ENCODE data around the gene EDA. TPM values are rescaled to one million over a fixed set of nuclear protein-coding genes. Genes with fewer than 3 reads are reported as not detected.

The EDA gene
- total RNA-seq, 1 experiment from 2014 or later = 0.98 TPM

DNA sequence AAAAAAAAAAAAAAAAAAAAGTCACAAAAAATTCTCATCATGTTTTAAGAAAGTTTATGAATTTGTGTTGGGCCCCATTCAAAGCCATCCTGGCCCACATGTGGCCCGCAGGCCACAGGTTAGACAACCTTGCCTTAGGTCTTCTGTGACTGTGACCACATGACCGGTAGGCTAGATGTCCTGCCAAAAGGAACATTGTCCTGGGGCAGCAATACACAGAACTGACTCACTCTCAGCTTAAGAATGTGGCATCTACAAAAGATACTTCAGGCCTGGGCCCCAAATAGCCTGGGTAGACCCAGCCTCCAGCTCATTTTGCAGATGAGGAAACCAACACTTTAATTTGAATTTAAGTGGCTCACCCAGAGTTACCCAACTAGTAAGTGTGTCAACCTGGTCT is 423.8 kb downstream of the EDA start:
- intact Hi-C loops (cut with micrococcal nuclease; ENCODE audit: unreplicated experiment) = no loop called here
- Histone ChIP-seq H3K4me1 (no peaks in the 10 kb centered on the region), H3K36me3 (ENCODE audit: control insufficient read depth, insufficient read depth, low read length) (no peaks in the 10 kb centered on the region), H3K4me3 (ENCODE audit: low read depth, low read length) (no peak overlapping the region), H3K27me3 (replicated peaks; ENCODE audit: control insufficient read depth, insufficient read depth, low read length) (no peaks in the 10 kb centered on the region), H3K9me3 (no peaks in the 10 kb centered on the region)
- BruUV-seq (replicated peaks) = no TSS peak
- no peak overlapping the region for H3K27ac Mint-ChIP-seq (ENCODE audit: unreplicated experiment)
- peaks cover 4% of the 10 kb centered on the region for H3K4me1 Mint-ChIP-seq (ENCODE audit: low read depth, unreplicated experiment)
- peaks cover 1% of the 10 kb centered on the region for H3K27me3 Mint-ChIP-seq (ENCODE audit: insufficient read depth, unreplicated experiment)
- ChIA-PET POLR2A (no interaction called here), CTCF (no interaction called here)
- no peak for DNase-seq
- no peaks in the 10 kb centered on the region for H3K9me3 Mint-ChIP-seq (ENCODE audit: unreplicated experiment)
- H3K4me3 Mint-ChIP-seq (ENCODE audit: unreplicated experiment) = no peak overlapping the region
- TF ChIP-seq, protein P1, sequence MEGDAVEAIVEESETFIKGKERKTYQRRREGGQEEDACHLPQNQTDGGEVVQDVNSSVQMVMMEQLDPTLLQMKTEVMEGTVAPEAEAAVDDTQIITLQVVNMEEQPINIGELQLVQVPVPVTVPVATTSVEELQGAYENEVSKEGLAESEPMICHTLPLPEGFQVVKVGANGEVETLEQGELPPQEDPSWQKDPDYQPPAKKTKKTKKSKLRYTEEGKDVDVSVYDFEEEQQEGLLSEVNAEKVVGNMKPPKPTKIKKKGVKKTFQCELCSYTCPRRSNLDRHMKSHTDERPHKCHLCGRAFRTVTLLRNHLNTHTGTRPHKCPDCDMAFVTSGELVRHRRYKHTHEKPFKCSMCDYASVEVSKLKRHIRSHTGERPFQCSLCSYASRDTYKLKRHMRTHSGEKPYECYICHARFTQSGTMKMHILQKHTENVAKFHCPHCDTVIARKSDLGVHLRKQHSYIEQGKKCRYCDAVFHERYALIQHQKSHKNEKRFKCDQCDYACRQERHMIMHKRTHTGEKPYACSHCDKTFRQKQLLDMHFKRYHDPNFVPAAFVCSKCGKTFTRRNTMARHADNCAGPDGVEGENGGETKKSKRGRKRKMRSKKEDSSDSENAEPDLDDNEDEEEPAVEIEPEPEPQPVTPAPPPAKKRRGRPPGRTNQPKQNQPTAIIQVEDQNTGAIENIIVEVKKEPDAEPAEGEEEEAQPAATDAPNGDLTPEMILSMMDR (IDR thresholded peaks at IDR 0.05; ENCODE audit: insufficient read depth in 1 of 2, low read depth in 1 of 2, low read length in 1 of 2, severe bottlenecking in 1 of 2, unreplicated experiment in 1 of 2) = no peak
- H3K36me3 Mint-ChIP-seq (ENCODE audit: insufficient read depth, unreplicated experiment) = no peaks in the 10 kb centered on the region

DNA sequence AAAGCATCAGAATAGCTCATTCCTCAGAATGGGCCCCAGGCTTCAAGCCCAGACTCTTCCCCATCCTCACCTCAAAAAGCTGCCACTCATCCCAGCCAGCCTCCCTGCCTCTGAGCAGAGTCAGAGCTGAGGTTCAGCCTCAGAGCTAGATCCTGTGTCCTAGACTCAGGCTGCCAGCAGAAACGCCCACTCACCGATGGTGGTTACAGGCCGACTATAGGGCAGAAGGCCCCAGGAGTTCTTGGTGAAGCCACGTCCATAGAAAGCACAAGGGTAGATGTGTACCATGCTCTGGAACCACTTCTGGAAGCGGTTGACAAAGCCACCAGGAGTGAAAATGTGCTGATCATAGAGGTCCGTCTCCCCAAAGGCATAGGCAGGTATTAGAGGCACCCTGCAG is 426.1 kb downstream of the EDA start:
- BruUV-seq (replicated peaks) = no TSS peak
- Histone ChIP-seq H3K4me1 (no peaks in the 10 kb centered on the region), H3K4me3 (ENCODE audit: low read depth, low read length) (no peak overlapping the region), H3K27me3 (replicated peaks; ENCODE audit: control insufficient read depth, insufficient read depth, low read length) (no peaks in the 10 kb centered on the region), H3K9me3 (no peaks in the 10 kb centered on the region), H3K36me3 (ENCODE audit: control insufficient read depth, insufficient read depth, low read length) (no peaks in the 10 kb centered on the region)
- POLR2A ChIA-PET = no interaction called here
- peaks cover 5% of the 10 kb centered on the region for H3K27me3 Mint-ChIP-seq (ENCODE audit: insufficient read depth, unreplicated experiment)
- intact Hi-C loops (cut with micrococcal nuclease; ENCODE audit: unreplicated experiment) = no loop called here
- no peaks in the 10 kb centered on the region for H3K36me3 Mint-ChIP-seq (ENCODE audit: insufficient read depth, unreplicated experiment)
- no peak overlapping the region for H3K27ac Mint-ChIP-seq (ENCODE audit: unreplicated experiment)
- H3K9me3 Mint-ChIP-seq (ENCODE audit: unreplicated experiment) = no peaks in the 10 kb centered on the region
- CTCF ChIA-PET = no interaction called here
- TF ChIP-seq, protein P1 (IDR thresholded peaks at IDR 0.05; ENCODE audit: insufficient read depth in 1 of 2, low read depth in 1 of 2, low read length in 1 of 2, severe bottlenecking in 1 of 2, unreplicated experiment in 1 of 2) = no peak
- H3K4me3 Mint-ChIP-seq (ENCODE audit: unreplicated experiment) = no peak overlapping the region
- H3K4me1 Mint-ChIP-seq (ENCODE audit: low read depth, unreplicated experiment) = peaks cover 4% of the 10 kb centered on the region
- DNase-seq = no peak

DNA sequence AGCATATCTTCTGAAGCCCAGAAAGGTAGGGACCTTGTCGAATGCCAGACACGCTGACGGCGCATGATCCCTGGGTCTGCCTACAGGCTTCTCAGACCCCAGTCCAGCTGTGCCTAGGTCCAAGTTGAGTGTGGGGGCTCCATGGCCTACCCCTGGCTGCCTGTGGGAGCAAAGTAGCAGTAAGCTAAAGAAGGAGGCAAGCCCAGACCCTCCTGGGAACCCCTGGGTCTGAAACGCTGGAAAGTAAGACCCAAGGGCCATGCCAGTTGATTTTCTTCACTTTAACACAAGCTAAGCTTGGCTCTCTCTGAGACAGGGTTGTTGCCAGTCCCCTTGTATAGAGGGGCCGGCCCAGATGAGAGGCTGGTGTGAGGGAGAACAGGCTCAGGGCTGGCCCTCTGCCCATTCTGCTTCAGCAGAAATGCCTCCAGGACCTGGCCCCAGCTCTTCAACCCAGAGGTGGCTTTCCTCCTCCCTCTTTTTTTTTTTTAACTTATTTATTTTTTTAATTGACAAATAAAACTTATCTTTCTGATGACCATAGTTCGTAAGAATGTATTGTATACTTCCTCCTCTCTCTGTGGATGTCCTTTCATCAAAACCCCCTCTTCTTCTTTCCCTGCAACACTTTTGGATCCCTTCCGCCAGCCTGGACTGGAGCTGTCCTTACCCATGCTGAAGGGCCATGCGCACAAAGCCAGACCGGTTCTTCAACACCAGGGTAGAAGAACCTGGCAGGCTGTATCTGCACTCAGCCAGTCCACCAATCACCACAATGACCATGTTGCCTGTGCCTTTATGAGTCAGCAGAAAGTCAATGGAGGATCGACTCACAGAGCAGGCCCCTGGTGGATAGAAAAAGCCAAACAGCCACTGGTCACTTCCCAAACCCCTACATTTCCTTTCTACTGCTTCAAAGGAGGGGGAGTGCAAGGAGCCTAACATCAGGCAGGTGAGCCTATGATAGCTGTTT is 426.8 kb downstream of the EDA start:
- Histone ChIP-seq H3K4me3 (ENCODE audit: low read depth, low read length) (no peak overlapping the region), H3K9me3 (no peaks in the 10 kb centered on the region), H3K27me3 (replicated peaks; ENCODE audit: control insufficient read depth, insufficient read depth, low read length) (no peaks in the 10 kb centered on the region), H3K36me3 (ENCODE audit: control insufficient read depth, insufficient read depth, low read length) (no peaks in the 10 kb centered on the region), H3K4me1 (no peaks in the 10 kb centered on the region)
- Mint-ChIP-seq H3K36me3 (ENCODE audit: insufficient read depth, unreplicated experiment) (no peaks in the 10 kb centered on the region), H3K27me3 (ENCODE audit: insufficient read depth, unreplicated experiment) (peaks cover 5% of the 10 kb centered on the region), H3K4me1 (ENCODE audit: low read depth, unreplicated experiment) (peaks cover 4% of the 10 kb centered on the region), H3K27ac (ENCODE audit: unreplicated experiment) (no peak overlapping the region), H3K9me3 (ENCODE audit: unreplicated experiment) (no peaks in the 10 kb centered on the region), H3K4me3 (ENCODE audit: unreplicated experiment) (no peak overlapping the region)
- POLR2A ChIA-PET = no interaction called here
- peak in 1 of 2 experiments; percentile 2 for DNase-seq
- TF ChIP-seq, protein P1 (IDR thresholded peaks at IDR 0.05; ENCODE audit: insufficient read depth in 1 of 2, low read depth in 1 of 2, low read length in 1 of 2, severe bottlenecking in 1 of 2, unreplicated experiment in 1 of 2) = no peak
- CTCF ChIA-PET = no interaction called here
- intact Hi-C loops (cut with micrococcal nuclease; ENCODE audit: unreplicated experiment) = no loop called here
- BruUV-seq (replicated peaks) = no TSS peak

All from Caco-2 (cell line).